Retinal pigment epithelial cell (primary cell): ENCODE results near the gene SPATA2.

Experiments used
- DNase-seq: peaks from one replicate; pipeline ENCODE4 v3.0.0-alpha.2; 2010; ENCODE audit warnings: low read depth
- H3K4me3 ChIP-seq: 2 replicates; pipeline ENCODE4 v1.5.1; 2011; ENCODE audit warnings: mild to moderate bottlenecking, low read length, control low read depth, moderate library complexity
- CTCF ChIP-seq: conservative IDR thresholded peaks from 2 replicates; pipeline ENCODE4 v1.5.1; 2011; ENCODE audit warnings: low read depth, low read length, control low read depth, inconsistent platforms

SPATA2 gene

GRCh38 chr20:49886571-49887213 is 28.6 kb downstream of the SPATA2 start:
- no peak for DNase-seq
- TF ChIP-seq CTCF = no peak
- H3K4me3 ChIP-seq = no peak overlapping the region

- TF ChIP-seq CTCF = no peak
- H3K4me3 ChIP-seq = no peak overlapping the region
- DNase-seq = no peak
Observed at GRCh38 chr20:49885558-49886332, 29.6 kb downstream of the SPATA2 start.

GRCh38 chr20:49883246-49883802 is 32.0 kb downstream of the SPATA2 start:
- no peak for TF ChIP-seq CTCF
- H3K4me3 ChIP-seq = no peak overlapping the region
- no peak for DNase-seq

GRCh38 chr20:49882171-49882970 is 33.0 kb downstream of the SPATA2 start:
- no peak for TF ChIP-seq CTCF
- no peak overlapping the region for H3K4me3 ChIP-seq
- no peak for DNase-seq

GRCh38 chr20:49880724-49881445 is 34.4 kb downstream of the SPATA2 start:
- H3K4me3 ChIP-seq = no peak overlapping the region
- no peak for TF ChIP-seq CTCF
- no peak for DNase-seq

- no peak for DNase-seq
- TF ChIP-seq CTCF = no peak
- no peak overlapping the region for H3K4me3 ChIP-seq
Observed at GRCh38 chr20:49880177-49880576, 35.2 kb downstream of the SPATA2 start.
